ENCODE measurements around the gene SPRTN. TPM values are rescaled to one million over a fixed set of nuclear protein-coding genes. Genes with fewer than 3 reads are reported as not detected.
A peak's percentile ranks its signal among the peaks of the same experiment; 100 is the strongest.
"Not testable (repeated sequence)": the region's sequence is repeated elsewhere in the genome, so short reads cannot be mapped to it uniquely, and the experiment has no call there.

Gene SPRTN
- total RNA-seq, 2 experiments from 2014 or later, result 19.3 to 19.6 TPM

- H3K4me3 Mint-ChIP-seq, result no peak overlapping the region
- no peaks in the 10 kb centered on the region for H3K27me3 Mint-ChIP-seq
- H3K27ac Mint-ChIP-seq, result no peak overlapping the region
- CTCF ChIA-PET, result interaction anchor here (1.2 to 1.5 kb wide), 3 partner anchors 9 to 28 kb away, joined by 3 to 4 read pairs (median 3); partner anchors contain the start of genes EXOC8 and SPRTN
- no peaks in the 10 kb centered on the region for H3K9me3 Mint-ChIP-seq (ENCODE audit: low read depth)
- no peak for ATAC-seq
- DNase-seq, result no peak
- no peaks in the 10 kb centered on the region for H3K4me1 Mint-ChIP-seq
- H3K36me3 Mint-ChIP-seq, result peaks cover 28% of the 10 kb centered on the region
Measured at GRCh38 chr1:231347961-231348360, 9.9 kb downstream of the SPRTN start.

GRCh38 chr1:231348442-231348841 is 10.3 kb downstream of the SPRTN start:
- ATAC-seq, result no peak
- Mint-ChIP-seq H3K27me3 (no peaks in the 10 kb centered on the region), H3K9me3 (ENCODE audit: low read depth) (no peaks in the 10 kb centered on the region), H3K4me1 (no peaks in the 10 kb centered on the region), H3K4me3 (no peak overlapping the region), H3K27ac (no peak overlapping the region), H3K36me3 (peaks cover 30% of the 10 kb centered on the region)
- no peak for DNase-seq
- CTCF ChIA-PET, result interaction anchor here (1.2 to 1.5 kb wide), 3 partner anchors 9 to 29 kb away, joined by 3 to 4 read pairs (median 3); partner anchors contain the start of genes EXOC8 and SPRTN

GRCh38 chr1:231348856-231349255 is 10.8 kb downstream of the SPRTN start:
- not testable (repeated sequence) for ATAC-seq; H3K27ac Mint-ChIP-seq; DNase-seq; H3K4me3 Mint-ChIP-seq; H3K27me3 Mint-ChIP-seq; H3K9me3 Mint-ChIP-seq (ENCODE audit: low read depth); H3K4me1 Mint-ChIP-seq
- peaks cover 28% of the 10 kb centered on the region for H3K36me3 Mint-ChIP-seq
- CTCF ChIA-PET, result interaction anchor here (1.2 to 1.5 kb wide), 2 partner anchors 8 to 11 kb away, joined by 3 to 4 read pairs; partner anchors contain the start of genes EXOC8 and SPRTN

- no peak for ATAC-seq
Measured at GRCh38 chr1:231351816-231352215, 13.7 kb downstream of the SPRTN start.

GRCh38 chr1:231353086-231353485 is 15.0 kb downstream of the SPRTN start:
- H3K9me3 Mint-ChIP-seq (ENCODE audit: low read depth), result no peaks in the 10 kb centered on the region
- DNase-seq (no peak), ATAC-seq (no peak)
- CTCF ChIA-PET, result no interaction called here
- H3K27me3 Mint-ChIP-seq, result no peaks in the 10 kb centered on the region
- H3K27ac Mint-ChIP-seq, result no peak overlapping the region
- no peak overlapping the region for H3K4me3 Mint-ChIP-seq
- peaks cover 23% of the 10 kb centered on the region for H3K36me3 Mint-ChIP-seq
- peaks cover 11% of the 10 kb centered on the region for H3K4me1 Mint-ChIP-seq

More at GRCh38 chr1:231351816-231352215, 13.7 kb downstream of the SPRTN start:
- H3K36me3 Mint-ChIP-seq, result peaks cover 26% of the 10 kb centered on the region
- H3K27me3 Mint-ChIP-seq, result no peaks in the 10 kb centered on the region
- H3K4me1 Mint-ChIP-seq, result peaks cover 3% of the 10 kb centered on the region
- CTCF ChIA-PET, result no interaction called here
- no peak overlapping the region for H3K4me3 Mint-ChIP-seq
- DNase-seq, result no peak
- no peaks in the 10 kb centered on the region for H3K9me3 Mint-ChIP-seq (ENCODE audit: low read depth)
- H3K27ac Mint-ChIP-seq, result no peak overlapping the region

GRCh38 chr1:231354330-231355020 is 16.4 kb downstream of the SPRTN start:
- ATAC-seq (no peak), DNase-seq (no peak)
- Mint-ChIP-seq H3K4me3 (no peak overlapping the region), H3K27me3 (no peaks in the 10 kb centered on the region), H3K4me1 (peaks cover 12% of the 10 kb centered on the region), H3K9me3 (ENCODE audit: low read depth) (no peaks in the 10 kb centered on the region), H3K36me3 (peaks cover 20% of the 10 kb centered on the region), H3K27ac (no peak overlapping the region)
- CTCF ChIA-PET, result interaction anchor here (1.4 kb wide), 1 partner anchor 230 kb away, joined by 6 read pairs; no protein-coding TSS in a partner anchor

GRCh38 chr1:231355171-231355570 is 17.1 kb downstream of the SPRTN start:
- Mint-ChIP-seq H3K9me3 (ENCODE audit: low read depth) (no peaks in the 10 kb centered on the region), H3K36me3 (peaks cover 20% of the 10 kb centered on the region), H3K4me3 (no peak overlapping the region), H3K4me1 (peaks cover 12% of the 10 kb centered on the region), H3K27ac (peak overlapping the region; percentile 28), H3K27me3 (no peaks in the 10 kb centered on the region)
- no peak for DNase-seq
- ATAC-seq, result no peak
- CTCF ChIA-PET, result interaction anchor here (1.4 kb wide), 1 partner anchor 230 kb away, joined by 6 read pairs; no protein-coding TSS in a partner anchor

- no peak overlapping the region for H3K27ac Mint-ChIP-seq
- ATAC-seq, result no peak
- CTCF ChIA-PET, result interaction anchor here (0.7 to 3.4 kb wide), 11 partner anchors 8 to 249 kb away, joined by 3 to 26 read pairs (median 5); partner anchors contain the start of genes EXOC8 and SPRTN
Measured at GRCh38 chr1:231357187-231357772, 19.2 kb downstream of the SPRTN start.

GRCh38 chr1:231357831-231358354 is 19.8 kb downstream of the SPRTN start:
- H3K4me1 Mint-ChIP-seq, result peaks cover 12% of the 10 kb centered on the region
- H3K9me3 Mint-ChIP-seq (ENCODE audit: low read depth), result no peaks in the 10 kb centered on the region
- no peak overlapping the region for H3K4me3 Mint-ChIP-seq
- peak; percentile 47 for DNase-seq
- H3K36me3 Mint-ChIP-seq, result peaks cover 16% of the 10 kb centered on the region
- peak overlapping the region; percentile 69 for H3K27ac Mint-ChIP-seq
- peak; percentile 87 for ATAC-seq
- CTCF ChIA-PET, result interaction anchor here (0.7 to 3.4 kb wide), 12 partner anchors 9 to 248 kb away, joined by 3 to 26 read pairs (median 4); partner anchors contain the start of genes EXOC8 and SPRTN
- H3K27me3 Mint-ChIP-seq, result no peaks in the 10 kb centered on the region

More at GRCh38 chr1:231357187-231357772, 19.2 kb downstream of the SPRTN start:
- Mint-ChIP-seq H3K36me3 (peaks cover 21% of the 10 kb centered on the region), H3K4me1 (peaks cover 12% of the 10 kb centered on the region), H3K9me3 (ENCODE audit: low read depth) (no peaks in the 10 kb centered on the region), H3K27me3 (no peaks in the 10 kb centered on the region), H3K4me3 (no peak overlapping the region)
- no peak for DNase-seq

GRCh38 chr1:231359113-231359512 is 21.0 kb downstream of the SPRTN start:
- ATAC-seq (no peak), DNase-seq (no peak)
- no peaks in the 10 kb centered on the region for H3K9me3 Mint-ChIP-seq (ENCODE audit: low read depth)
- H3K36me3 Mint-ChIP-seq, result peaks cover 13% of the 10 kb centered on the region
- no peaks in the 10 kb centered on the region for H3K27me3 Mint-ChIP-seq
- CTCF ChIA-PET, result interaction anchor here (0.7 to 3.4 kb wide), 4 partner anchors 13 to 242 kb away, joined by 3 to 26 read pairs (median 5); partner anchors contain the start of genes EXOC8 and SPRTN
- H3K27ac Mint-ChIP-seq, result no peak overlapping the region
- peaks cover 12% of the 10 kb centered on the region for H3K4me1 Mint-ChIP-seq
- H3K4me3 Mint-ChIP-seq, result no peak overlapping the region

- Mint-ChIP-seq H3K4me3 (no peak overlapping the region), H3K36me3 (peaks cover 28% of the 10 kb centered on the region), H3K4me1 (peaks cover 8% of the 10 kb centered on the region), H3K9me3 (ENCODE audit: low read depth) (no peaks in the 10 kb centered on the region), H3K27ac (no peak overlapping the region), H3K27me3 (no peaks in the 10 kb centered on the region)
- no peak for DNase-seq
- ATAC-seq, result no peak
- CTCF ChIA-PET, result interaction anchor here (0.6 to 3.7 kb wide), 8 partner anchors 19 to 504 kb away, joined by 3 to 11 read pairs (median 4); partner anchors contain the start of genes EXOC8 and SPRTN
Measured at GRCh38 chr1:231362325-231362724, 24.2 kb downstream of the SPRTN start.

GRCh38 chr1:231363624-231364023 is 25.5 kb downstream of the SPRTN start:
- CTCF ChIA-PET, result interaction anchor here (0.9 to 3.7 kb wide), 4 partner anchors 8 to 240 kb away, joined by 3 to 11 read pairs (median 4); no protein-coding TSS in a partner anchor
- Mint-ChIP-seq H3K27me3 (no peaks in the 10 kb centered on the region), H3K4me1 (no peaks in the 10 kb centered on the region), H3K36me3 (peaks cover 27% of the 10 kb centered on the region), H3K9me3 (ENCODE audit: low read depth) (no peaks in the 10 kb centered on the region), H3K27ac (no peak overlapping the region), H3K4me3 (no peak overlapping the region)
- ATAC-seq, result no peak
- DNase-seq, result no peak

GRCh38 chr1:231364192-231364591 is 26.1 kb downstream of the SPRTN start:
- Mint-ChIP-seq H3K9me3 (ENCODE audit: low read depth) (no peaks in the 10 kb centered on the region), H3K36me3 (peaks cover 29% of the 10 kb centered on the region), H3K4me3 (no peak overlapping the region), H3K4me1 (no peaks in the 10 kb centered on the region), H3K27me3 (no peaks in the 10 kb centered on the region), H3K27ac (no peak overlapping the region)
- CTCF ChIA-PET, result interaction anchor here (3.7 kb wide), 1 partner anchor 30 kb away, joined by 11 read pairs; no protein-coding TSS in a partner anchor
- ATAC-seq (no peak), DNase-seq (no peak)
